ENCODE data around the gene SPRN.
"Not testable (repeated sequence)": the region's sequence is repeated elsewhere in the genome, so short reads cannot be mapped to it uniquely, and the experiment has no call there.

SPRN gene, protein sequence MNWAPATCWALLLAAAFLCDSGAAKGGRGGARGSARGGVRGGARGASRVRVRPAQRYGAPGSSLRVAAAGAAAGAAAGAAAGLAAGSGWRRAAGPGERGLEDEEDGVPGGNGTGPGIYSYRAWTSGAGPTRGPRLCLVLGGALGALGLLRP

DNA sequence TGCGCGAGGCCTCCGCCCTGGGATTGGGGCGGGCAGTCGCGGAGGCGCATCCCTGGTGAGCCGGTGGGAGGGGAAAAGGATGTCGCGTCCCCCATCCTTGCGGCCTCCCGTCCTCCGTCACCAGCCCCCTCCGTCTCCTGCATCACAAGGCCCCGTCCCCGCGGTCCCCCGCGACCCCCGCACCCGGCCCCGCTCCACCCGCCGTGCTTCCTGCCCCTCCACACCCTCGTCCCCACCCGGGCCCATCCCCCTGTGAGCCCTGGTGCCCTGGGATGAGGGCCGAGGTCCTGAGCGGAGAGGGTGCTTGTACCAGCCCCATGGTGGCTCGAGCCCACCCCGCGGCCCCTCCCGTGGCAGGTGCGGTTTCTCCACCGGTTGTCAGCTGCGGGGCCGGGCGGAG lies at the start of gene SPRN:
Gene SPRN (minus strand): TSS at position 25 of the 400 bp plus-strand sequence. CDS start 944 bp downstream, outside the sequence.
- DNase-seq, result not testable (repeated sequence)

DNA sequence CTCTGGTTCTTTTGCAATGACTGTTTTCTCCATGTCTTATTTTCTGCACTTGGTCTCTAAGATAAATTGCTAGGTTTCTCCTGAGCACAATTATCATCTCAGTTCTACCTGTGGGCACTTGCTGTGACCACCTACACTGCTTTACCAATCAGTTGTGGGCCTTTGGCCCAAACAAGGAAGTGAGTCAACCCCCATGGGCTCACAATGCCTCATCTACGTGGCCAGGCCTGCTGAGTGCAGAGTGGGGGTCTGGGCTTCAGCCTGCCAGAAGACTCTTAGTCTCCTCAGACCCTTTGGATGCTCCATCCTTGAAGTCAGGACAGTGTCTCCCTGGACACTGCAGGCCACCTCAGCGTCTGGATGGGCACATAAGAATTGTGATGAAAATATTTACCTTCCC lies 49.6 kb upstream of the SPRN start:
- no peak for DNase-seq

DNA sequence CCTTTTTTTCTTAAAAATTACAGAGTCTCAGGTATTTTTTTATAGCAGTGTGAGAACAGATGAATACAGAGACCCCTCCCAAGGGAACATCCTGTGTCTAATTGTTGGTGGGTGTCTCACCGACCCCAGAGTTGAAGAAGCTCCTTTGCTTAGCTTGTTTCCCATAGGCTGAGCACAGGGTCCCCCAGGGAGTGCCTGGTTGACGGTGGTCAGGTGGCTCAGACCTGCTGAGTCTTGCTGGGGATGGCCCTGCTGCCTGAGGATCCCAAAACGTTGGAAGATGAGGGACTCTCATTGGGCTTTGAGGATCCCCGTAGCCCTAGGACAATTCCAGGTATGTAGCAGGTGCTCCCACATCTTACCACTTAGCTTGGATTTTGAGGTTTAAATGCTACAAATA lies 48.8 kb upstream of the SPRN start:
- no peak for DNase-seq

DNA sequence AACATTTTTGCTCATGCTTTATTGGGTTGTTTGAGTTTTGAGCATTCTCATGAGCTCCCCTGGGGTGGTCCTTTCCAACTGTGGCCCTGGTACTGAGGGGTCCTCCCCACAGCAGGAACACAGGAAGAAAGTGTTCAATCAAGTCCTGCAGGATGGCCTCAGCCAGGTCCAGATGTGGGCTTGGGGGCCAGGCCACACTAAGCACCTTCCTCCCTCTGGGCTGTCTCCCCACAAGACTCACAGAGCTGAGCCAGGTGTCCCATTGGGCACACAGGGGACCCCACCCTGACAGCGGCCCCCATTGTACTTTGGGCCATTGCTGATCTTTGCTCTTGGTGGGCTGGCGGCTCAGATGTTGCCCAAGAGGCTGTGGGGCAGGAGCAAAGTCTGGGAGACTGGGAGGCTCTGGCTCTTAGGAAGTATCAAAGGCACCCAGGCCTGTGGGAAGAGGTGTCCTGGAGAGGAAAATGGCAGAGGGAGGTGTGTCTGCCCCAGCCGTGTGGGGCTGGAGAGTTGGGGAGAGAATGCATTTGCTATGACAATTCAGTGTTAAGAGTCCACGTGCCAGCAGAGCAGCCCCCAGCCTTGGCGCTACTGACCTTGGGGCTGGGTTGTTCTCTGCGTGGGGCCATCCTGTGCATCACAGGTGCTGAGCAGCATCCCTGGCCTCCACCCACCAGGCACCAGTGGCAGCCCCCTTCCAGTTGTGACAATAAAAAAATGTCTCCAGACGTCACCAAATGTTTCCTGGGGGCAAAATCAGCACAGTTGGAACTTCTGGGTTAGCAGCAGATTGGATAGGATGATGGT lies 47.1 kb upstream of the SPRN start:
- no peak for DNase-seq

DNA sequence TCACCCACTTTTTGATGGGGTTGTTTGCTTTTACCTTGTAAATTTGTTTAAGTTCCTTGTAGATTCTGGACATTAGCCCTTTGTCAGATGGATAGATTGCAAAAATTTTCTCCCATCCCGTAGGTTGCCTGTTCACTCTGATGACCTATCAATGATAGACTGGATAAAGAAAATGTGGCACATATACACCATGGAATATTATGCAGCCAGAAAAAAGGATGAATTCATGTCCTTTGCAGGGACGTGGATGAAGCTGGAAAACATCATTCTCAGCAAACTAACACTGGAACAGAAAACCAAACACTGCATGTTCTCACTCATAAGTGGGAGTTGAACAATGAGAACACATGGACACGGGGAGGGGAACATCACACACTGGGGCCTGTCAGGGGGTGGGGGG lies 44.8 kb upstream of the SPRN start:
- not testable (repeated sequence) for DNase-seq

DNA sequence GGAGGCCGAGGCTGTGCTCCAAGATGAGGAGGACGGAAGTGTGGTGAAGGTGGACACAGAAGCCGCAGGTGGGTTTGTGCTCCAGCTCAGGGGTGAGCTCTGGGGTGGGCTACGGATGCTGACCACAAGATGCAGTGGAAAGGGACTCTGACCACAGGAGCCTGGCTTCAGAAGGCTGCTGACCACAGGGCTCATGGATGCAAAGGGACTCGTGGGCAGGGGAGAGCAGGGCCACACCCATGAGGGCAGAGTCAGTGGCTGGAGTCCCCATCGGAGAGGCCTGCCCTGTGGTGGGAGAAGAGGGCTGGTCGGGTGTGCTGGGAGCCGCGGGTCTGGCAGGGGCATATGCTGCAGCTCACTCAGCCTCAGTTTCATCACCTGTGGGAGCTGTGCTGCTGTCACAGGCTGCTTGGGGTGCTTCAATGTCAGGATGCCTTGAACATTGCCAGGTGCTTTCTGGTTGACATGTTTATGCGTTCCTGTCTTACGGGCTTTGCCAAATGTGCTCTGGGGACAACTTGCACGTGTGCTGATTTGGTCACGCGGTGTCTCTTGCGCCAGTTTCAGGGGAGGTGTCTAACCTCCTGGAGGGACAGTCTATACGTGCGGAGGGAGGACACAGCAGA lies 43.0 kb upstream of the SPRN start:
- DNase-seq, result no peak

DNA sequence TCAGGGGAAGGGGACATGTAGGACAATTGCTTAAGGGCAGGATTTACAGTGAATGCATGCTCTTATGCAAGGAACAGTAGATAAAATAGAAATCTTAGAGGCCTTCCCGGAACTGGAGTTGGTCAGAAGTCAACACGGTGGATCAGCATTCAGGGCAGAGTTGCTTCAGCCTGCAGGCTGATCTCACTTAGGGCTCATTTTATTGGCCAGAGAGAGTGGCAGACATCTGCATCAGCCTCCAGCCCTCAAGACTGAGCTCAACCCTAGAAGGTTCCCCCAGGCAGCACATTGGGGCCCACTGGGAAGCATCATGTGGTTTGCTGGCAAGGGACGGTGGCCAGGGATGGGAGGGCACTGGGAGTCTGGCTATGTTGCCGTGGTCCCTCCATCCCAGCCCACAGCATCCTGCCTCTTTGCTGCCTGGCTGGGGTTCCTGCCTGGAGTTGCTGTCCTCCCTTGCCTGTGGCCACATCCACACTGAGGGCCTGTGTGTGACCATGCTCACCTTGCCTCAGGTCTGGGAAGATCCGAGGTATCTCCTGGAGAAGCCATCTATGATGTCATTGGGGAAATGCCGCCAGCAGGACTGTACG lies 42.4 kb upstream of the SPRN start:
- no peak for DNase-seq

DNA sequence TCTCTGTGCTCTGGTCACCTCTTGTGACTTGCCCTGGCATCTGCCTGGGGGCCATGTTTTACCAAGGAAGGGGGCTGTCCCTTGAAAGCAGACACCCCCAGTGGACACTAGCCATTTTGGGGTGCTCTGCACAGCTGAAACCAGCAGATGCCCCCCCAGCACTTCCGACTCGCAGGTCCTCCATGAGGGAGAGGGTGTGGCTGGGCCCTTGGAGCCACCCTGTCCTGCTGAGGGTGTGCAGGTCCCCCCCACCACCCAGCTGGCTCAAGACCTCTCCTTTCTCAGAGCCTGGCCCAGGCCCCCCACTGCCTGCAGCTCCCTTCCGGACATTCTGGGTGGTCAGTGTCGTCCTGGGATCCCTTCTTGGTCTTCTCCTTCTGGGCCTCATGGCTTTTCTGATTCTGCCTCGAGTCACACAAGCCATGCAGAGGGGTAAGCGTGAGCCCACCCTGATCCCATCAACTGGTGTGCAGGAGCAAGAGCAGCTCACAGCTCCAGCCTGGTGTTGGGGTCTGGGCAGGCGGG lies 41.6 kb upstream of the SPRN start:
- no peak for DNase-seq

DNA sequence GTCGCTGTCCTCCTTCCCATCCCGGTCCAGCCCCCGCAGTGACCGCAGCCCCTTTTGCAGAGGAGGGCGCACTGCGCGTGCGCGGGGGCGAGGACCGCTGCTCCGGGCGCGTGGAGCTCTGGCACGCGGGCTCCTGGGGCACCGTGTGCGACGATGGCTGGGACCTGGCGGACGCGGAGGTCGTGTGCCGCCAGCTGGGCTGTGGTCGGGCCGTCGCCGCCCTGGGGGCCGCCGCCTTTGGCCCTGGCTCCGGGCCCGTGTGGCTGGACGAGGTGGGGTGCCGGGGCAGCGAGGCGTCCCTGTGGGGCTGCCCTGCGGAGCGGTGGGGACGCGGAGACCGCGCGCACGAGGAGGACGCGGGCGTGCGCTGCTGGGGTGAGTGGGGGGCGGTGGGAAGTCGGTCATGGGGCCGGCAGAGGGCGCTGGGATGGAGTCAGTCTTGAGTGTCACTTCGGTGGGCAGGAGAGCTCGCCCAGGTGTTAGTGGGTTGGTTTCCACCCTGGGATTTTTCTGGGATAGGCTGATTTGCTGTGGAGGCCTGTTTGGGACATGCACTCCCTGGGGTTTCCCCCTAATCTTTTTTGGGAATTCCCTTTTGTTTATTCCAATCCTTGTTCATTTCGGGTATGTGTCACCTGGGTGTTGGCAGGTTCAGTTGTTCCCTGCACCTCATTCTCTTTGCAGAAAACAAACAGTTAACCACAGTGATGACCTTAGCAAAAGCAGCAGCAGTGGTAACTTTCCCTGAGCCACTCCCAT lies 40.9 kb upstream of the SPRN start:
- no peak for DNase-seq

DNA sequence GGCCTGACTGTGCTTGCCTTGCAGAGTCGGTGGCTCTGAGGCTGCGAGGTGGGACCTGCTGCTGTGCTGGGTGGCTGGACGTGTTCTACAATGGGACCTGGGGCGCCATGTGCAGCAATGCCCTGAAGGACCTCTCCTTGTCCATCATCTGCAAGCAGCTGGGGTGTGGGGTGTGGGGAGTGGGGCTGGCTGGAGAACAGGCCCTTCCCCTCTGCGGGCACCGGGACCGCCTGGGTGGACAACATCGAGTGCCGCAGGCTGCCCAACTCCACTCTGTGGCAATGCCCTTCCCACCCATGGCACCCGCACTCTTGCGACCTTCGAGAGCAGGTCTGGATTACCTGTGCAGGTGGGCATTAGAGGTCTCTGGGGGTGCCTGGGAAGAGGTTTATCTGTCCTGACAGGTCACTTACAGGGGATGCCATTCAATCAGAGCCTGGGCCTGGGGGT lies 40.2 kb upstream of the SPRN start:
- no peak for DNase-seq

DNA sequence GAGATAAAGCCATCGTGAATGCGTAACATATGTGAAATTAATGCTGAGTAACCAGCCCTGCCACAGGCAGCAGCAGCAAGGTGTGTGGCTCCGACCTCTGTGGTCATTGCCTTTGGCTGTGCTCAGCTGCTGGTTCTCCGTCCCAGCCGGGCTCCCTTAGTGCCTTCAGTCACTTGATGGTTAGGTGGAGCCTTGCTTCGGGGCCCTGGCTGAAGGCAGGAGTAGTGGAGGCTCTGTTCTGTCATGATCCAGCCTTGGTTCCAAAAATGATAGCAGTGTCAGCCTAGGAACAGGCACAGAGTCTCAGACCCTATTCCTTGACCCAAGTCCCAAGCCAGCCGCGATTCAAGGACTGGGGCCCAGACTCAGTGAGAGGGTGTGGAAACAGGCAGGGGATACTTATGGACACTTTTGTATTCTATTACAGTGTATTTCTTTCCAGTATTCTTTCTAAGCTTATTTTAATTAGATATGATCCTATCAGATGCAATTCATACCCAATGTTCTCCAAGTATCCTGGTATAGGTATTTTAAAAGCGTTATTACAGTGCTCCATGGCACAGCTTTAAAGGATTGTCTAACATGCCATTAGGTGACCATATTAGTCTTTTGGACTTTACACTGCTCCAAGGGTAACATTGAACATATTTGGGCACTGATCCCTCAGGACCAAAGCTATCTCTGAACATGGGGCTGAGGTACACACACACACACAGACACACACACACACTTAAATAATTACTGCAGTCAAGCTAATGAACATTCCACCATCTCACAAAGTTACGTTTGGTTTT lies 38.3 kb upstream of the SPRN start:
- DNase-seq, result no peak

DNA sequence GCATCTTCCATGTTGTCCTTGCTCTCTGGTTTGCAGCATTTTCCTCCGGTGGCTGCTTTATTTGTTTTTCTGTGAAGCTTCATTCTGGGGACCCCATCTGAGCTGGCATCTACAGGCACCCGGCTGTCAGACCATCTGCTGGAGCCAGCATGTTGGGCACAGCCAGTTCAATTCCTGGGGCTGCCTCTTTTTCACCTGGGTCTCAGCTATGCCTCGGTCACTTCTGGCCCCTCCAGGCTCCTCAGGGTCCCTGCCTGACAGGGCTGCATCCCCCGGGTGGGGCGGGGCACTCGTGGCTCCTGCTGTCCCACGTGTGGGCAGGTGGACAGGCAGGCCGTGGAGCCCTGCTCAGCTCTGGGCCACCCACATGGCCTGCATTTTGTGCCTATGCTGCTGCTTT lies 37.4 kb upstream of the SPRN start:
- no peak for DNase-seq

DNA sequence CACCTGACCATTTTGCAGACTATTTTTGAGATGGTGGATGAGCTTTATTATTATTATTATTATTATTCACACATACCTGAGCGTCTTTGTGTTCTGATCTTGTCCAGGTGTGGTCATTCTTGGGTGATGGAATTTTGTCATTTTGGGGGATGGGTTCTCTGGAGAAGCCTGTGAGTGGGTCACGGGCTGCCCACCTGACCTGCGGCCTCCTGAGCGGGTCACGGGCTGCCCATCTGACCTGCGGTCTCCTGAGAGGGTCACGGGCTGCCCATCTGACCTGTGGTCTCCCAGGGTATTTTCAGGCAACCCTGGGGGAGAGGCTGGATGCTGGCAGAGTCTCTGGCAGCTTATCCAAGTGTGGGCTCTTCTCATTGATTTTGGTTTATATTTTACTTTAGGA lies 36.6 kb upstream of the SPRN start:
- DNase-seq, result no peak

DNA sequence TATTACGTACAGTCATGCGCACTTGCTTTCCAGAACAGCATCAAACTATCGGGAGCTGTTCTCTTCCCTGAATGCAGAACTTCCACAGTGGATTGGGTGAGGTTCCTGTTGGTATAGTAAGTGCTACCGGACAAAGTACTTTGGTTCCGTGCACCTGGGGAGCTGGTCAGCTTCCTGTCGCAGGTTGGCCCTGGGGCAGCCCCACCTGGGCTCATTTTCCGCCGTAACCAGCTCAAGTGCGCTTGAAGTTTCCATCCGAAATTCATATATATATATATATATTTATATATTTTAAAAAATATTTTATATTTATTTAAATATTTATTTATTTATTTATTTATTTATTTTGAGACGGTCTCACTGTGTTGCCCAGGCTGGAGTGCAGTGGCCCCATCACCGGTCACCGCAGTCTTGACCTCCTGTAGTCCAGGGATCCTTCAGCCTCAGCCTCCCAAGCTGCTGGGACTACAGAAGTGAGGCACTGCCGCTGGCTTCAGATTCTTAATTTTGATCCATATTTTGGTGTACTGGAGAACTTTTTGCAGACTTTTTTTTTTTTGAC lies 35.9 kb upstream of the SPRN start:
- no peak for DNase-seq

DNA sequence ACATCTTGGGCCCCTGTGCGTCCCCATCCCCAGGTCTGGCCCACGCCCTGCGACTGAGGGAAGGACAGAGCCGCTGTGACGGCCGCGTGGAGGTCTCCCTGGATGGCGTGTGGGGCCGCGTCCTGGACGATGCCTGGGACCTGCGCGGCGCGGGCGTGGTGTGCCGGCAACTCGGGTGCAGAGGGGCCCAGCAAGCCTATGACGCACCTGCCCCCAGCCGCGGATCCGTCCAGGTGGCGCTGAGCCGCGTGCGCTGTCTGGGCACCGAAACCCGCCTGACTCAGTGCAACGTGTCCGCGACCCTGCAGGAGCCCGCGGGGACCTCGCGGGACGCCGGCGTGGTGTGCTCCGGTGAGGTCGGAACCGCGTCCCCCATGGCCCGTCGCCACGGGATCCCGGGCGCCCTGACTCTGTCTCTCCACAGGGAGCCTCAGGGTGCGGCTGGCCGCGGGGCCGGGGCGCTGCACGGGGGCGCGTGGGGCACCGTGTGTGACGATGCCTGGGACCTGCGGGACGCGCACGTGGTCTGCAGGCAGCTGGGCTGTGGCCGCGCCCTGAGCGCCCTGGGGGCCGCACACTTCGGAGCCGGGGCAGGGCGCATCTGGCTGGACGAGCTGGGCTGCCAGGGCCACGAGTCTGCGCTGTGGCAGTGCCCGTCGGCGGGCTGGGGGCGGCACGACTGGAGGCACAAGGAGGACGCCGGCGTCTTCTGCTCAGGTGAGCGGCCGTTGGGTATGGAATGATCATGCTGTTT lies 35.2 kb upstream of the SPRN start:
- no peak for DNase-seq

DNA sequence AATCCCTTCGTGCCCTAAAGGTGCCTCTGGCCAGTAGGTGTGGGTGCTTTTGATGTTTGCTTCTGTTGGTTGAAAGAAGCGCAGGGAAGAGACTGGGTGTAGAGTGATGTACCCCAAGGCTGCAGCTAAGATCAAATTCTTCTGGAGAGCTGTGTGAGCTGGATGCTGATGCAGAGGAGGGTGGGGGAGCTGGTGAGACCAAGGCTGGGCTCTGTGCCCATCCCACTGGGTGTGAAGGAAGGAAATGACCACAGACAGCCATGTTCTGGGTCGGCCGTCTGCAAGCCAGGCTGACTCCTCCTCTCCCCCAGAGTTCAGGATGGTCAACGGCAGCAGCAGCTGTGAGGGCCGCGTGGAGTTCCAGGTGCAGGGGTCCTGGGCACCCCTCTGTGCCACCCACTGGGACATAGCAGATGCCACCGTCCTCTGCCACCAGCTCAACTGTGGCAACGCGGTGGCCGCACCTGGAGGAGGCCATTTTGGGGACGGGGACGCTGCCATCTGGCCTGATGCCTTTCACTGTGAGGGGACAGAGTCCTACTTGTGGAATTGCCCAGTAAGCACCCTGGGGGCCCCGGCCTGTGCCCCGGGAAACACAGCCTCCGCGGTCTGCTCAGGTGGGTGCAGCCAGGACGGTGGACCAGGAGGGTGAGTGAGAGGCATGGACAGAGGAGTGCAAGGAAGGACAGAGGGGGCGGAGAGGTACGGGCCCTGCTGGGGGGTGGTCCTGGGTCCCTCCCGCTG lies 34.5 kb upstream of the SPRN start:
- DNase-seq, result no peak

DNA sequence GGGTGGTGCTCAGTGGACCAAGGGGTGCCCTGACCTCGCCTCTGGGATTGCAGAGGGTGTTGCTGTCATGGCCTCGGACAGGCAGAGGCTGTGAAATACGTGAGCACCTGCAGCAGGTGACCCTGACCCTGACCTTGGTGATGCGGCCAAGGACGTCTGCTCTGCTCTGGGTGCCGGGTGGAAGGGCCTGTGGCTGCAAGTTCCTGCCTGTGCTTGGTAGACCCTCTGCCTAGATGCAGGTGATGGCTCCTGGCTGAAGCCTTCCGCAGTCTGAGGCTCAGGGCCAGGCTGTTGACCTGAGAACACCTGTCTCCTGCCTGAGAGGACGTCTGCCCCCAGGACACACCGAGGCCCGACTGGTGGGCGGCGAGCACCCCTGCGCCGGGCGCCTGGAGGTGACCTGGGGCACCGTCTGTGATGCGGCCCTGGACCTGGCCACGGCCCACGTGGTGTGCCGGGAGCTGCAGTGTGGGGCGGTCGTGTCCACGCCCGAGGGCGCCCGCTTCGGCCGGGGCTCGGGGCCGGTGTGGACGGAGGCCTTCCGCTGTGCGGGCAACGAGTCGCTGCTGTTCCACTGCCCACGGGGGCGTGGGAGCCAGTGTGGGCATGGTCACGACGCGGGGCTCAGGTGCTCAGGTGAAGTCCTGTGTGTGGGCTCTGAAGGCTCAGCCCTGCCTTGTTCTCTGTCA lies 33.7 kb upstream of the SPRN start:
- no peak for DNase-seq

DNA sequence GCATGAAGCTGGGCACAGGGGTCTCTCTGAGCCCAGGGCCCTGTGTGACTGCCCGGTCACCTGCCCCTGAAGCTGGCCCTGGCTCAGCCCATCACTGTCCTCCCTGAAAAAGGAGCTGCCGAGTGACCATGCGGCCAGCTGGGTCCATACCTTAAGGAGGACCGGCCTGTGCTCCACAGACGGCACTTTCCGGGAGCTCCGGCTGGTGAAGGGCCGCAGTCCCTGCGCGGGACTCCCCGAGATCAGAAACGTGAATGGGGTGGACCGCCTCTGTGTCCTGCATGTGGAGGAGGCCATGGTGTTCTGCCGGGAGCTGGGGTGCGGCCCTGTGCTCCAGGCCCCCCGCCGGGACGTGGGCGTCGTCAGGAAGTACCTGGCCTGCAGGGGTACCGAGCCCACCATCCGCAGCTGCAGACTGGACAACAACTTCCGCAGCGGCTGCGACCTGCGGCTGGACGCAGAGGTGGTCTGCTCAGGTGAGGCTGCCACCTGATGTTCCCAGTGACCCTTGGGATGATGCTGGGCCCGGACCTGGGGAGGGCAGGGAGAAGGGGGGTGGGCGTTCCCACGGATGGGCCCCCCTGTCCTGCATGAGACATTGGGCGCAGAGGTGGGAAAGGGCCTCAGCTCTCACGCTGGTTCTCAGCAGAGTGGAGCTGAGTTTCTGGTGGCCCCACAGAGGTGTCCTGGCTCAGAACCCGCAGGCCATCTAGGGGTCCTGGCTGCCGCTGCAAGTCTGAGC lies 32.8 kb upstream of the SPRN start:
- no peak for DNase-seq
